HEK293 (cell line): ENCODE data around the gene DHFR.

ENCODE experiments used
- CTCF ChIA-PET: fragments of 350-600 bp; formaldehyde crosslinking; extraction: SDS; loops from one replicate; lab custom pipeline; 2021; ENCODE audit warnings: antibody characterized with exemption; lab: Yijun Ruan, JAX
- POLR2A ChIA-PET: fragments of 300-600 bp; formaldehyde crosslinking; extraction: SDS; loops from one replicate; lab custom pipeline; 2020; ENCODE audit warnings: antibody characterized with exemption, inconsistent platforms; lab: Yijun Ruan, JAX
- H3K27ac ChIP-seq: fragments of 200-500 bp; sonication (Bioruptor generic); 2 replicates; pipeline ENCODE4 v1.5.1; 2014; ENCODE audit warnings: low read depth, low read length, control low read depth, inconsistent platforms; ENCODE audit errors: extremely low read depth
- H3K36me3 ChIP-seq, 2 experiments: fragments of 200-500 bp in 1 of 2; sonication (Bioruptor generic) in 1 of 2; 1 replicate in 1 of 2; 2 replicates in 1 of 2; pipeline ENCODE4 v1.5.1; 2014 to 2017; ENCODE audit warnings: inconsistent platforms in 2 of 2, low read length in 2 of 2; ENCODE audit not compliant: control insufficient read depth in 2 of 2, insufficient read depth in 1 of 2
- H3K4me1 ChIP-seq: fragments of 200-500 bp; sonication (Bioruptor generic); 2 replicates; pipeline ENCODE4 v1.5.1; 2014; ENCODE audit warnings: mild to moderate bottlenecking, low read length, inconsistent platforms; ENCODE audit not compliant: control insufficient read depth, insufficient read depth
- H3K4me3 ChIP-seq: 2 replicates; pipeline ENCODE4 v1.5.1; 2011; ENCODE audit warnings: low read depth, mild to moderate bottlenecking, control low read depth, low read length, moderate library complexity
- H3K9me3 ChIP-seq: fragments of 200-500 bp; sonication (Bioruptor generic); 2 replicates; pipeline ENCODE4 v1.5.1; 2014; ENCODE audit warnings: low read depth, low read length, inconsistent platforms; ENCODE audit not compliant: control insufficient read depth, insufficient read depth
- HOXC10 ChIP-seq: sonication (generic); formaldehyde crosslinking; IDR thresholded peaks from 2 replicates; pipeline ENCODE4 v1.8.1; 2023; ENCODE audit warnings: mild to moderate bottlenecking, missing genetic modification reagents
- HOXD13 ChIP-seq: sonication (generic); formaldehyde crosslinking; IDR thresholded peaks from 2 replicates; pipeline ENCODE4 v1.8.0; 2022; ENCODE audit warnings: missing genetic modification reagents, borderline replicate concordance
- KLF16 ChIP-seq: fragments of 450-650 bp; formaldehyde crosslinking; IDR thresholded peaks from 2 replicates; pipeline ENCODE4 v1.5.1; 2017; ENCODE audit warnings: missing biosample characterization, missing genetic modification characterization
- KLF8 ChIP-seq: fragments of 450-650 bp; formaldehyde crosslinking; IDR thresholded peaks from 2 replicates; pipeline ENCODE4 v1.5.1; 2016; ENCODE audit warnings: missing biosample characterization, missing genetic modification characterization
- MEIS1 ChIP-seq: sonication (generic); formaldehyde crosslinking; IDR thresholded peaks from 2 replicates; pipeline ENCODE4 v1.8.1; 2022; ENCODE audit warnings: missing genetic modification reagents, mild to moderate bottlenecking, borderline replicate concordance
- MZF1 ChIP-seq: fragments of 450-650 bp; formaldehyde crosslinking; IDR thresholded peaks from 2 replicates; pipeline ENCODE4 v1.5.1; 2017; ENCODE audit warnings: missing biosample characterization, missing genetic modification characterization, borderline replicate concordance
- RBAK ChIP-seq: fragments of 450-650 bp; formaldehyde crosslinking; IDR thresholded peaks from 2 replicates; pipeline ENCODE4 v1.5.1; 2016; ENCODE audit warnings: missing biosample characterization, missing genetic modification characterization
- SP2 ChIP-seq: fragments of 450-650 bp; formaldehyde crosslinking; IDR thresholded peaks from 2 replicates; pipeline ENCODE4 v1.5.1; 2016; ENCODE audit warnings: missing biosample characterization, missing genetic modification characterization
- TRIM28 ChIP-seq: IDR thresholded peaks from 2 replicates; pipeline ENCODE4 v1.6.1; 2011; ENCODE audit warnings: low read length, control low read depth, borderline replicate concordance
- ZEB2 ChIP-seq: fragments of 450-650 bp; formaldehyde crosslinking; IDR thresholded peaks from 2 replicates; pipeline ENCODE4 v1.5.1; 2016; ENCODE audit warnings: missing biosample characterization, missing genetic modification characterization
- ZNF114 ChIP-seq: fragments of 450-650 bp; formaldehyde crosslinking; IDR thresholded peaks from 2 replicates; pipeline ENCODE4 v1.5.0; 2017; ENCODE audit warnings: missing biosample characterization, missing genetic modification characterization
- ZNF146 ChIP-seq: fragments of 450-650 bp; formaldehyde crosslinking; IDR thresholded peaks from 2 replicates; pipeline ENCODE4 v1.5.1; 2016; ENCODE audit warnings: missing biosample characterization, missing genetic modification characterization
- ZNF157 ChIP-seq: fragments of 450-650 bp; formaldehyde crosslinking; IDR thresholded peaks from 2 replicates; pipeline ENCODE4 v1.5.1; 2016; ENCODE audit warnings: missing biosample characterization, missing genetic modification characterization
- ZNF174 ChIP-seq: fragments of 450-650 bp; formaldehyde crosslinking; IDR thresholded peaks from 2 replicates; pipeline ENCODE4 v1.5.0; 2017; ENCODE audit warnings: missing biosample characterization, mild to moderate bottlenecking, missing genetic modification characterization
- ZNF223 ChIP-seq: fragments of 450-650 bp; formaldehyde crosslinking; IDR thresholded peaks from 2 replicates; pipeline ENCODE4 v1.5.1; 2016; ENCODE audit warnings: missing biosample characterization, missing genetic modification characterization
- ZNF311 ChIP-seq: fragments of 450-650 bp; formaldehyde crosslinking; IDR thresholded peaks from 2 replicates; pipeline ENCODE4 v1.5.1; 2017; ENCODE audit warnings: missing biosample characterization, missing genetic modification characterization, borderline replicate concordance
- ZNF366 ChIP-seq: fragments of 450-650 bp; formaldehyde crosslinking; conservative IDR thresholded peaks from 2 replicates; pipeline ENCODE4 v1.5.1; 2016; ENCODE audit warnings: missing biosample characterization, missing genetic modification characterization
- ZNF37A ChIP-seq: fragments of 450-650 bp; IDR thresholded peaks from 2 replicates; pipeline ENCODE4 v1.5.1; 2018; ENCODE audit warnings: missing biosample characterization, missing genetic modification characterization
- ZNF404 ChIP-seq: fragments of 450-650 bp; formaldehyde crosslinking; IDR thresholded peaks from 2 replicates; pipeline ENCODE4 v1.5.1; 2017; ENCODE audit warnings: missing biosample characterization, missing genetic modification characterization
- ZNF426 ChIP-seq: fragments of 450-650 bp; formaldehyde crosslinking; IDR thresholded peaks from 2 replicates; pipeline ENCODE4 v1.5.1; 2017; ENCODE audit warnings: missing biosample characterization, missing genetic modification characterization, mild to moderate bottlenecking, inconsistent platforms, moderate library complexity
- ZNF501 ChIP-seq: fragments of 450-650 bp; formaldehyde crosslinking; IDR thresholded peaks from 2 replicates; pipeline ENCODE4 v1.5.1; 2016; ENCODE audit warnings: missing biosample characterization, missing genetic modification characterization
- ZNF529 ChIP-seq: fragments of 450-650 bp; formaldehyde crosslinking; IDR thresholded peaks from 2 replicates; pipeline ENCODE4 v1.5.1; 2017; ENCODE audit warnings: missing genetic modification characterization, missing biosample characterization; ENCODE audit not compliant: insufficient replicate concordance
- ZNF548 ChIP-seq: fragments of 450-650 bp; formaldehyde crosslinking; IDR thresholded peaks from 2 replicates; pipeline ENCODE4 v1.5.1; 2016; ENCODE audit warnings: missing biosample characterization, missing genetic modification characterization
- ZNF600 ChIP-seq: fragments of 450-650 bp; formaldehyde crosslinking; IDR thresholded peaks from 2 replicates; pipeline ENCODE4 v1.5.1; 2016; ENCODE audit warnings: missing biosample characterization, missing genetic modification characterization
- ZNF747 ChIP-seq: fragments of 450-650 bp; formaldehyde crosslinking; IDR thresholded peaks from 2 replicates; pipeline ENCODE4 v1.5.1; 2016; ENCODE audit warnings: missing biosample characterization, missing genetic modification characterization
- ZNF768 ChIP-seq: fragments of 450-650 bp; formaldehyde crosslinking; IDR thresholded peaks from 2 replicates; pipeline ENCODE4 v1.5.1; 2018; ENCODE audit warnings: missing biosample characterization, mild to moderate bottlenecking, missing genetic modification characterization
- ZNF777 ChIP-seq: fragments of 450-650 bp; formaldehyde crosslinking; IDR thresholded peaks from 2 replicates; pipeline ENCODE4 v1.5.1; 2017; ENCODE audit warnings: missing biosample characterization, missing genetic modification characterization, borderline replicate concordance
- ZNF785 ChIP-seq: fragments of 450-650 bp; formaldehyde crosslinking; IDR thresholded peaks from 2 replicates; pipeline ENCODE4 v1.5.1; 2016; ENCODE audit warnings: missing biosample characterization, missing genetic modification characterization
- TF ChIP-seq, protein P1 (sequence below): fragments of 450-650 bp; formaldehyde crosslinking; IDR thresholded peaks from 2 replicates; pipeline ENCODE4 v1.5.1; 2016; ENCODE audit warnings: missing biosample characterization, missing genetic modification characterization
- TF ChIP-seq, protein P2 (sequence below): fragments of 450-650 bp; formaldehyde crosslinking; IDR thresholded peaks from 2 replicates; pipeline ENCODE4 v1.5.1; 2016; ENCODE audit warnings: missing biosample characterization, missing genetic modification characterization
- TF ChIP-seq, protein P3 (sequence below): fragments of 450-650 bp; formaldehyde crosslinking; IDR thresholded peaks from 2 replicates; pipeline ENCODE4 v1.5.1; 2017; ENCODE audit warnings: missing biosample characterization, missing genetic modification characterization

The DHFR gene

DNA sequence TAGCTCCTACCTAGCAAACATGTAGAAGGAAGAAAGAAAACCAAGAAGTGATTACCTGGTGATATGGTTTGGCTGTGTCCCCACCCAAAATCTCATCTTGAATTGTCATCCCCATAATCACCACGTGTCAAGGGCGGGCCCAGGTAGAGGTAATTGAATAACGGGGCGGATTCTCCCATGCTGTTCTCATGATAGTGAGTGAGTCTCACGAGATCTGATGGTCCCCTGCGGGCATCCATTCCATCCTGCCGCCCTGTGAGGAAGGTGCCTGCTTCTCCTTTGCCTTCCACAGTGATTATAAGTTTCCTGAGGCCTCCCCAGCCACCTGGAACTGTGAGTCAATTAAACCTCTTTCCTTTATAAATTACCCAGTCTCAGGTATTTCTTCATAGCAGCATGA is 57.3 kb downstream of the DHFR start:
- no peaks in the 10 kb centered on the region for H3K36me3 ChIP-seq
- CTCF ChIA-PET, result no interaction called here
- H3K9me3 ChIP-seq, result no peaks in the 10 kb centered on the region
- POLR2A ChIA-PET, result no interaction called here
- TF ChIP-seq ZNF37A (tag by site-specific recombination) (no peak), SP2 (tag by site-specific recombination) (no peak), HOXD13 (CRISPR knock-in tag) (no peak), ZNF600 (tag by site-specific recombination) (no peak), RBAK (tag by site-specific recombination) (no peak), ZNF174 (no peak), ZNF426 (tag by site-specific recombination) (no peak), ZNF114 (tag by site-specific recombination) (no peak), ZNF768 (tag by site-specific recombination) (no peak), MZF1 (tag by site-specific recombination) (no peak), ZNF501 (tag by site-specific recombination) (no peak), ZNF146 (tag by site-specific recombination) (no peak), ZNF223 (tag by site-specific recombination) (no peak), ZNF157 (no peak), ZNF777 (tag by site-specific recombination) (no peak), MEIS1 (CRISPR knock-in tag) (no peak), ZNF548 (tag by site-specific recombination) (no peak)
- TF ChIP-seq, protein P1, sequence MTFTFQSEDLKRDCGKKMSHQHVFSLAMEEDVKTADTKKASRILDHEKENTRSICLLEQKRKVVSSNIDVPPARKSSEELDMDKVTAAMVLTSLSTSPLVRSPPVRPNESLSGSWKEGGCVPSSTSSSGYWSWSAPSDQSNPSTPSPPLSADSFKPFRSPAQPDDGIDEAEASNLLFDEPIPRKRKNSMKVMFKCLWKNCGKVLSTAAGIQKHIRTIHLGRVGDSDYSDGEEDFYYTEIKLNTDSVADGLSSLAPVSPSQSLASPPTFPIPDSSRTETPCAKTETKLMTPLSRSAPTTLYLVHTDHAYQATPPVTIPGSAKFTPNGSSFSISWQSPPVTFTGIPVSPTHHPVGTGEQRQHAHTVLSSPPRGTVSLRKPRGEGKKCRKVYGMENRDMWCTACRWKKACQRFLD (tag by site-specific recombination), result no peak
- no peaks in the 10 kb centered on the region for H3K4me1 ChIP-seq
- H3K4me3 ChIP-seq, result no peak overlapping the region
- no peak overlapping the region for H3K27ac ChIP-seq

DNA sequence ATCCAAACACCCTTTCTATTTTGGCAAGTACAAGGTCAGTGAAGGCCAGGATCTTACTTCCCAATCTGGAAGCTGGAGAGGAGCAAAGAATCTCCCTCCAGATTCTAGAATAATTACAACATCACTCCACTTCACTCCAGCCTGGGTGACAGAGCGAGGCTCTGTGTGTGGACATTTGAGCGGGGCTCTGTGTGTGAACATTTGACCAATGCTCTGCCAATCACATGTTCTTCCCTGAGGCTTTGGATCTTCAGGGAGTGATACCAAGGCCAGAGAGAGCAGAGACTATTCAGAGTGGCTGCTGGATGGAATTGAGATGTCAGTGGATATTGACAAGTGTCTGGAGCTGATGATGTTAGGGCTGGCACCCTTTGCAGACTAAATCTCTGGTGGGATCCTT is 60.0 kb downstream of the DHFR start:
- Histone ChIP-seq H3K4me1 (no peaks in the 10 kb centered on the region), H3K36me3 (no peaks in the 10 kb centered on the region), H3K9me3 (no peaks in the 10 kb centered on the region), H3K4me3 (no peak overlapping the region), H3K27ac (no peak overlapping the region)
- TF ChIP-seq ZNF311 (tag by site-specific recombination), result no peak
- TF ChIP-seq ZNF747 (tag by site-specific recombination), result no peak
- TF ChIP-seq KLF16 (tag by site-specific recombination), result no peak
- TF ChIP-seq ZNF404, result no peak
- no peak for TF ChIP-seq KLF8 (tag by site-specific recombination)
- TF ChIP-seq ZNF366 (tag by site-specific recombination), result no peak
- no peak for TF ChIP-seq ZNF785 (tag by site-specific recombination)
- TF ChIP-seq HOXC10 (CRISPR knock-in tag), result no peak
- TF ChIP-seq, protein P2, sequence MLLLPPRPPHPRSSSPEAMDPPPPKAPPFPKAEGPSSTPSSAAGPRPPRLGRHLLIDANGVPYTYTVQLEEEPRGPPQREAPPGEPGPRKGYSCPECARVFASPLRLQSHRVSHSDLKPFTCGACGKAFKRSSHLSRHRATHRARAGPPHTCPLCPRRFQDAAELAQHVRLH (tag by site-specific recombination), result no peak
- TF ChIP-seq, protein P3, sequence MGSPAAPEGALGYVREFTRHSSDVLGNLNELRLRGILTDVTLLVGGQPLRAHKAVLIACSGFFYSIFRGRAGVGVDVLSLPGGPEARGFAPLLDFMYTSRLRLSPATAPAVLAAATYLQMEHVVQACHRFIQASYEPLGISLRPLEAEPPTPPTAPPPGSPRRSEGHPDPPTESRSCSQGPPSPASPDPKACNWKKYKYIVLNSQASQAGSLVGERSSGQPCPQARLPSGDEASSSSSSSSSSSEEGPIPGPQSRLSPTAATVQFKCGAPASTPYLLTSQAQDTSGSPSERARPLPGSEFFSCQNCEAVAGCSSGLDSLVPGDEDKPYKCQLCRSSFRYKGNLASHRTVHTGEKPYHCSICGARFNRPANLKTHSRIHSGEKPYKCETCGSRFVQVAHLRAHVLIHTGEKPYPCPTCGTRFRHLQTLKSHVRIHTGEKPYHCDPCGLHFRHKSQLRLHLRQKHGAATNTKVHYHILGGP, result no peak
- no peak for TF ChIP-seq ZNF529
- no peak for TF ChIP-seq TRIM28
- TF ChIP-seq ZEB2 (tag by site-specific recombination), result no peak
- ChIA-PET POLR2A (no interaction called here), CTCF (interaction anchor here (0.6 kb wide), 2 partner anchors 38 to 859 kb away, joined by 3 to 5 read pairs; no protein-coding TSS in a partner anchor)
